Measurements from ENCODE around the gene ZNF276. TPM values are rescaled to one million over a fixed set of nuclear protein-coding genes. Genes with fewer than 3 reads are reported as not detected.

ZNF276 gene
- total RNA-seq, 1 experiment from 2014 or later = 18.6 TPM

GRCh38 chr16:89695086-89695874, 26.1 kb upstream of the ZNF276 start:
- peaks cover 5 to 7% of the 10 kb centered on the region in 2 experiments for H3K4me1 Mint-ChIP-seq
- Histone ChIP-seq H2AK5ac (ENCODE audit: insufficient read length, low read length) (no peak overlapping the region), H3K79me1 (ENCODE audit: insufficient read depth, low read depth, low read length, poor library complexity, severe bottlenecking) (no peaks in the 10 kb centered on the region), H4K5ac (ENCODE audit: insufficient read length, low read depth, low read length) (no peak overlapping the region), H3T11ph (ENCODE audit: low read length) (no peak overlapping the region), H3K4ac (ENCODE audit: low read depth, low read length) (no peak overlapping the region), H2AFZ (ENCODE audit: low read length) (no peak overlapping the region), H3K9ac (ENCODE audit: extremely low read depth, insufficient read length, low read length) (no peak overlapping the region), H3K23ac (ENCODE audit: insufficient read length, low read depth, low read length) (no peak overlapping the region), H3K79me2 (ENCODE audit: insufficient read depth, low read length) (no peaks in the 10 kb centered on the region), H3K23me2 (ENCODE audit: insufficient read length, low read depth, low read length, poor library complexity, severe bottlenecking) (peaks cover under 1% of the 10 kb centered on the region), H3K18ac (ENCODE audit: insufficient read length, low read depth, low read length) (no peak overlapping the region), H2BK15ac (ENCODE audit: low read depth, low read length) (no peak overlapping the region), H4K8ac (replicated peaks; ENCODE audit: insufficient read length, low read depth, low read length) (no peak overlapping the region), H3K4me1 (ENCODE audit: insufficient read depth, low read length) (no peaks in the 10 kb centered on the region), H2BK12ac (ENCODE audit: insufficient read length, low read depth, low read length) (no peak overlapping the region), H2BK20ac (ENCODE audit: low read depth, low read length, poor library complexity, severe bottlenecking) (no peak overlapping the region), H3K14ac (ENCODE audit: insufficient read depth, low read length) (no peak overlapping the region), H3K56ac (ENCODE audit: insufficient read length, low read depth, low read length) (no peak overlapping the region), H3K27ac (ENCODE audit: insufficient read length, low read depth, low read length) (no peak overlapping the region), H4K91ac (ENCODE audit: insufficient read length, low read depth, low read length) (no peak overlapping the region), H3K27me3 (ENCODE audit: insufficient read depth, low read length) (no peaks in the 10 kb centered on the region), H3K9me3 (ENCODE audit: control insufficient read depth, low read depth, low read length) (no peaks in the 10 kb centered on the region), H2BK5ac (ENCODE audit: insufficient read length, low read length) (no peak overlapping the region), H3K4me2 (ENCODE audit: insufficient read depth, insufficient read length, low read length) (no peak overlapping the region), H2BK120ac (ENCODE audit: low read depth, low read length, poor library complexity, severe bottlenecking) (no peak overlapping the region), H4K20me1 (ENCODE audit: control insufficient read depth, insufficient read depth, insufficient read length) (no peaks in the 10 kb centered on the region)
- no peak for DNase-seq
- WGBS (ENCODE audit: extremely low coverage, insufficient read length, low lambda C conversion rate) = no CpG with 5 or more reads among the region's 31 CpGs
- no peaks in the 10 kb centered on the region; a peak in 1 of 5 replicates for H3K9me3 Mint-ChIP-seq
- peaks cover 27 to 63% (median 54%) of the 10 kb centered on the region in 3 experiments for H3K36me3 Mint-ChIP-seq (ENCODE audit: insufficient read depth in 1 of 3, low read depth in 3 of 3)
- no peak for TF ChIP-seq CTCF (conservative IDR thresholded peaks at IDR 0.05)
- H3K27me3 Mint-ChIP-seq (ENCODE audit: low read depth) = peaks cover 2% of the 10 kb centered on the region; the same call in 1 of the 2 replicates
- peak overlapping the region; percentile 40 to 82 (median 49); a peak in 4 of 7 replicates for H3K27ac Mint-ChIP-seq
- no peak overlapping the region; a peak in 1 of 5 replicates for H3K4me3 Mint-ChIP-seq

Measured in H9 (cell line).